Panc1 (cell line): ENCODE data around the gene MAD1L1. TPM values are rescaled to one million over a fixed set of nuclear protein-coding genes. Genes with fewer than 3 reads are reported as not detected.

Experiments
- ATAC-seq: fragments of 200-7000 bp; cut with Tn5 transposase; 2 replicates; pipeline ENCODE4 v1.9.1; 2020; ENCODE audit warnings: mild to moderate bottlenecking, moderate library complexity
- BruUV-seq: library from RNA; stranded (reverse); fragments of 400-500 nt; replicated peaks from 2 replicates; lab custom pipeline; 2021; lab: Mats Ljungman, UMichigan
- CTCF ChIA-PET: fragments of 300-600 bp; sonication (Branson Sonifier 250); formaldehyde crosslinking; loops from one replicate; lab custom pipeline; 2022; ENCODE audit warnings: antibody characterized with exemption; lab: Charles Lee
- POLR2A ChIA-PET: fragments of 300-600 bp; sonication (Branson Sonifier 250); formaldehyde crosslinking; loops from one replicate; lab custom pipeline; 2022; ENCODE audit warnings: antibody characterized with exemption; lab: Charles Lee
- DNase-seq: peaks from one replicate; pipeline ENCODE4 v3.0.0-alpha.2; 2010; ENCODE audit warnings: low read depth, low spot score
- H3K27ac ChIP-seq: 2 replicates; pipeline ENCODE4 v1.5.1; 2011; ENCODE audit warnings: mild to moderate bottlenecking, low read length, inconsistent platforms
- H3K27me3 ChIP-seq: fragments of 200-500 bp; sonication (Bioruptor generic); 2 replicates; pipeline ENCODE4 v1.6.0; 2014; ENCODE audit warnings: low read length, inconsistent platforms; ENCODE audit not compliant: control insufficient read depth, insufficient read depth
- H3K36me3 ChIP-seq: fragments of 200-500 bp; sonication (Bioruptor generic); 2 replicates; pipeline ENCODE4 v1.5.1; 2014; ENCODE audit warnings: inconsistent platforms, mild to moderate bottlenecking, low read length, moderate library complexity; ENCODE audit not compliant: control insufficient read depth, insufficient read depth
- H3K4me1 ChIP-seq: 2 replicates; pipeline ENCODE4 v1.5.1; 2011; ENCODE audit warnings: inconsistent platforms, mild to moderate bottlenecking, low read length, moderate library complexity; ENCODE audit not compliant: control insufficient read depth, insufficient read depth
- H3K4me3 ChIP-seq, 2 experiments: 2 replicates each; pipeline ENCODE4 v1.5.1; 2011 to 2012; ENCODE audit warnings: low read depth in 2 of 2, low read length in 2 of 2, mild to moderate bottlenecking in 2 of 2, inconsistent platforms in 1 of 2, moderate library complexity in 1 of 2
- H3K9me3 ChIP-seq: fragments of 200-500 bp; sonication (Bioruptor generic); 2 replicates; pipeline ENCODE4 v1.5.1; 2014; ENCODE audit warnings: low read depth, mild to moderate bottlenecking, inconsistent platforms, low read length, moderate library complexity; ENCODE audit not compliant: control insufficient read depth, insufficient read depth
- POLR2AphosphoS5 ChIP-seq: IDR thresholded peaks from 2 replicates; pipeline ENCODE4 v1.6.1; 2012; ENCODE audit warnings: mild to moderate bottlenecking, low read depth, low read length, moderate library complexity
- SIN3A ChIP-seq: IDR thresholded peaks from 2 replicates; pipeline ENCODE4 v1.6.1; 2012; ENCODE audit warnings: low read depth, mild to moderate bottlenecking, low read length, moderate library complexity, borderline replicate concordance; ENCODE audit not compliant: insufficient read depth
- TCF7L2 ChIP-seq: IDR thresholded peaks from 2 replicates; pipeline ENCODE4 v1.6.1; 2011; ENCODE audit warnings: mild to moderate bottlenecking, low read depth, low read length, inconsistent platforms
- in situ Hi-C: cut with HindIII; loops from 2 replicates; pipeline ENCODE4 v1.10.0; 2016; ENCODE audit warnings: low sequenced_read_pairs, low pct_unique_long_range_greater_than_20kb
- intact Hi-C: fragments of 100-400 bp; cut with micrococcal nuclease; formaldehyde crosslinking; loops from one replicate; pipeline ENCODE4 v1.10.0; 2022; ENCODE audit not compliant: unreplicated experiment
- total RNA-seq: library from RNA; stranded (reverse); gene quantifications from one replicate; pipeline ENCODE4 v1.2.1, GENCODE V29; 2021; ENCODE audit not compliant: unreplicated experiment
- TF ChIP-seq, protein P1 (sequence below): fragments of 450-650 bp; IDR thresholded peaks from 2 replicates; pipeline ENCODE4 v1.5.1; 2017; ENCODE audit warnings: mild to moderate bottlenecking
- TF ChIP-seq, protein P2 (sequence below), 2 experiments: IDR thresholded peaks; 2 replicates each; pipeline ENCODE4 v1.6.1; 2011 to 2012; ENCODE audit warnings: low read depth in 2 of 2, control low read depth in 1 of 2, low read length in 1 of 2, mild to moderate bottlenecking in 1 of 2, moderate library complexity in 1 of 2; ENCODE audit not compliant: insufficient read depth in 1 of 2

MAD1L1 gene
- total RNA-seq, 1 experiment from 2014 or later: 70.8 TPM

DNA sequence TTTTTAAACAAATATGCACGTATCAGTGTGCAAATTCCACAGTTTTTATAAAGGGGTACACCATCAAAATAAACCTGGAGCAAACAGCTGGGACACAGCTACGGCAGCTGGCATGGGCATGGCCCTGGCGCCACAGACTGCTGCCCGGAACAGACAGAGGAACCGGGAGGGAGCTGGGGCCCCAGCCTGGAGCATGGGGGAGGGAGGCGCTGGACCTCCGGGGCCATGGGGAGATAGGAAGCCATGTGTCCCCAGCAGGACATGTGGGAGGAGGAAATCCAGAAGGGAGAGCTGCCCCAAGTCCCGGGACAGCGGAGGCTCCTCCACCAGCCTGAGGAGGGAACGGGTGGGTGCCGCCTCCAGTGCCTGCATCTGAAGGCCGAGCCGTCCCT lies 180.1 kb downstream of the MAD1L1 start:
- intact Hi-C loops: no loop called here
- CTCF ChIA-PET: interaction anchor here (0.7 kb wide), 1 partner anchor 52 kb away, joined by 4 read pairs; no protein-coding TSS in a partner anchor

DNA sequence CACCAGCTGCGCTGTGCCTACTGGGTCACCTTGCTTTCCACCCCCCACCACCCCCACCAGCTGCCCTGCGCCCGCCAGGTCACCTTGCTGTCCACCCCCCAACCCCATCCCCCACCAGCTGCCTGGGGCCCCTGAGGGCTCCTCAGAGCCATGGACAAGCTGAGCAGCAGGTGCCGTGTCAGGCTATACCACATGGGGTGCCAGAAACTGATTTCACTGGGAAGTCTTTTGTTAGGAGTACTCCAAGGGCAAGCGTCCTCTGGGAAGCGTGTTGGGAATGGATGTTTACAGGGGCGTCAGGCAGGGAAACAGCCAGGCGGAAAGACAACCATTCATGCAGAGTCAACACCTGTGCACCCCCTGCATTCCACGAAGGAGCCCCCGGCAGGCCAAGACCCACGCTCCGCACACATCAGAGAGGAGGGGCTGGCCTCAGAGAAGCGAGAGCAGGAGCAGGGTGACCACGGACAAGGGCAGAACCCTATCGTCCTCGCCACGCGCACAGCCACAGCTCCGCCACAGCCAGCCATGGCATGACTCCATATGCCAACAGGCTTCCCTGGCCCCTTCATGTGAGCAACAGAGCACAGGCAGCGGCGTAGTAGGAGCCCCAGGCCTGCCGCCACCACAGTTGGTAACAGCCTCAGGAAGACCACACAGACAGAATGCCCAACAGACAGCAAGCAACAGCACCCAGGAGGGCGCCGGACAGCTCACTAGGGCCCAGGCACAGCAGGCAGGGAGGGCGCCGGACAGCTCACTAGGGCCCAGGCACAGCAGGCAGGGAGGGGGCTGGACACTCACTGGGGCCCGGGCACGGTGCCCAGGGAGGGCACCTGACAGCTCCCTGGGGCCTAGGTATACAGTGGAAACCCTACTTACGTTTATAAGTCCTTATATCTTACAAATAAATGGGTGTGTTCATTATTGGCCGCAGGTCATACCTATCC lies 180.8 kb downstream of the MAD1L1 start:
- no peak for ATAC-seq
- intact Hi-C loops: no loop called here
- Histone ChIP-seq H3K36me3 (no peaks in the 10 kb centered on the region), H3K4me3 (no peak overlapping the region), H3K27me3 (no peaks in the 10 kb centered on the region), H3K4me1 (no peaks in the 10 kb centered on the region), H3K27ac (no peak overlapping the region), H3K9me3 (no peaks in the 10 kb centered on the region)
- no peak for DNase-seq
- POLR2A ChIA-PET: interaction anchor here (0.6 kb wide), 1 partner anchor 915 kb away, joined by 8 read pairs; no protein-coding TSS in a partner anchor
- no peak for TF ChIP-seq TCF7L2
- no peak for TF ChIP-seq SIN3A
- TF ChIP-seq POLR2AphosphoS5: no peak
- TF ChIP-seq, protein P1, sequence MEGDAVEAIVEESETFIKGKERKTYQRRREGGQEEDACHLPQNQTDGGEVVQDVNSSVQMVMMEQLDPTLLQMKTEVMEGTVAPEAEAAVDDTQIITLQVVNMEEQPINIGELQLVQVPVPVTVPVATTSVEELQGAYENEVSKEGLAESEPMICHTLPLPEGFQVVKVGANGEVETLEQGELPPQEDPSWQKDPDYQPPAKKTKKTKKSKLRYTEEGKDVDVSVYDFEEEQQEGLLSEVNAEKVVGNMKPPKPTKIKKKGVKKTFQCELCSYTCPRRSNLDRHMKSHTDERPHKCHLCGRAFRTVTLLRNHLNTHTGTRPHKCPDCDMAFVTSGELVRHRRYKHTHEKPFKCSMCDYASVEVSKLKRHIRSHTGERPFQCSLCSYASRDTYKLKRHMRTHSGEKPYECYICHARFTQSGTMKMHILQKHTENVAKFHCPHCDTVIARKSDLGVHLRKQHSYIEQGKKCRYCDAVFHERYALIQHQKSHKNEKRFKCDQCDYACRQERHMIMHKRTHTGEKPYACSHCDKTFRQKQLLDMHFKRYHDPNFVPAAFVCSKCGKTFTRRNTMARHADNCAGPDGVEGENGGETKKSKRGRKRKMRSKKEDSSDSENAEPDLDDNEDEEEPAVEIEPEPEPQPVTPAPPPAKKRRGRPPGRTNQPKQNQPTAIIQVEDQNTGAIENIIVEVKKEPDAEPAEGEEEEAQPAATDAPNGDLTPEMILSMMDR: no peak
- TF ChIP-seq, protein P2, sequence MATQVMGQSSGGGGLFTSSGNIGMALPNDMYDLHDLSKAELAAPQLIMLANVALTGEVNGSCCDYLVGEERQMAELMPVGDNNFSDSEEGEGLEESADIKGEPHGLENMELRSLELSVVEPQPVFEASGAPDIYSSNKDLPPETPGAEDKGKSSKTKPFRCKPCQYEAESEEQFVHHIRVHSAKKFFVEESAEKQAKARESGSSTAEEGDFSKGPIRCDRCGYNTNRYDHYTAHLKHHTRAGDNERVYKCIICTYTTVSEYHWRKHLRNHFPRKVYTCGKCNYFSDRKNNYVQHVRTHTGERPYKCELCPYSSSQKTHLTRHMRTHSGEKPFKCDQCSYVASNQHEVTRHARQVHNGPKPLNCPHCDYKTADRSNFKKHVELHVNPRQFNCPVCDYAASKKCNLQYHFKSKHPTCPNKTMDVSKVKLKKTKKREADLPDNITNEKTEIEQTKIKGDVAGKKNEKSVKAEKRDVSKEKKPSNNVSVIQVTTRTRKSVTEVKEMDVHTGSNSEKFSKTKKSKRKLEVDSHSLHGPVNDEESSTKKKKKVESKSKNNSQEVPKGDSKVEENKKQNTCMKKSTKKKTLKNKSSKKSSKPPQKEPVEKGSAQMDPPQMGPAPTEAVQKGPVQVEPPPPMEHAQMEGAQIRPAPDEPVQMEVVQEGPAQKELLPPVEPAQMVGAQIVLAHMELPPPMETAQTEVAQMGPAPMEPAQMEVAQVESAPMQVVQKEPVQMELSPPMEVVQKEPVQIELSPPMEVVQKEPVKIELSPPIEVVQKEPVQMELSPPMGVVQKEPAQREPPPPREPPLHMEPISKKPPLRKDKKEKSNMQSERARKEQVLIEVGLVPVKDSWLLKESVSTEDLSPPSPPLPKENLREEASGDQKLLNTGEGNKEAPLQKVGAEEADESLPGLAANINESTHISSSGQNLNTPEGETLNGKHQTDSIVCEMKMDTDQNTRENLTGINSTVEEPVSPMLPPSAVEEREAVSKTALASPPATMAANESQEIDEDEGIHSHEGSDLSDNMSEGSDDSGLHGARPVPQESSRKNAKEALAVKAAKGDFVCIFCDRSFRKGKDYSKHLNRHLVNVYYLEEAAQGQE (IDR thresholded peaks at IDR 0.05; ENCODE audit: insufficient read depth in 1 of 2, low read depth in 2 of 2, low read length in 1 of 2): no peak
- in situ Hi-C loops: no loop called here
- BruUV-seq: no TSS peak
- CTCF ChIA-PET: no interaction called here

More for the DNA sequence above, 180.1 kb downstream of the MAD1L1 start:
- TF ChIP-seq, protein P1: no peak
- TF ChIP-seq, protein P2 (IDR thresholded peaks at IDR 0.05; ENCODE audit: insufficient read depth in 1 of 2, low read depth in 2 of 2, low read length in 1 of 2): no peak
- TF ChIP-seq TCF7L2 (no peak), POLR2AphosphoS5 (no peak), SIN3A (no peak)
- POLR2A ChIA-PET: no interaction called here
- Histone ChIP-seq H3K4me1 (no peaks in the 10 kb centered on the region), H3K9me3 (no peaks in the 10 kb centered on the region), H3K4me3 (no peak overlapping the region), H3K36me3 (no peaks in the 10 kb centered on the region), H3K27me3 (no peaks in the 10 kb centered on the region), H3K27ac (no peak overlapping the region)
- DNase-seq (no peak), ATAC-seq (no peak)
- in situ Hi-C loops: no loop called here
- no TSS peak for BruUV-seq
